Measurements from ENCODE around the gene DBNL.

DBNL gene

DNA sequence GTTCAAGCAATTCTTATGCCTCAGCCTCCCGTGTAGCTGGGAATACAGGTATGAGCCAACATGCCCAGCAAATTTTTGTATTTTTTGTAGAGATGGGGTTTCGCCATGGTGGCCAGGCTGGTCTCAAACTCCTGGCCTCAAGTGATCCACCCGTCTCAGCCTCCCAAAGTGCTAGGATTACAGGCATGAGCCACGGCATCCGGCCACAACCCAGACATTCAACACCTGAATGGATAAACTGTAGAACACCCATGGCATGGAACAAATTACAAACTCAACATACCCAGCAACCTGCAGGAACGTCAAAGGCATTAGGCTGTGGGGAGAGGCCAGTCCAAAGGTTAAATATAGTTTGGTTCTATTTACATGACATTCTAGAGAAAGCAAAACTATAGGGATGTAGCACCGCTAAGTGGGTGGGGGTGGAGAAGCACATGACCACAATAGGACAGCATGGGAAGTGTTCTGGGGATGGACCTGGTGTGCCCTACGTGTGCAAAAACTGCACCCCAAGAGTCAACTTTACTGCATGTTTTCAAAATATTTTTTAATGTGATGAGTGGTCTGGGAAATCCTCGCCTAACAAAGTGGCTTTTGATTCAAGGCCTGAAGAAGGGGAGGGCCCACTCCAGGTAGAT lies 27.3 kb downstream of the DBNL start:
- Histone ChIP-seq H3K4me1 (peaks cover 28% of the 10 kb centered on the region), H3K27me3 (no peaks in the 10 kb centered on the region), H3K9me3 (no peaks in the 10 kb centered on the region), H3K36me3 (peaks cover 5% of the 10 kb centered on the region; the same call in 1 of the 2 replicates), H3K4me3 (ENCODE audit: low read depth, low read length) (no peak overlapping the region)
- TF ChIP-seq, protein P1, sequence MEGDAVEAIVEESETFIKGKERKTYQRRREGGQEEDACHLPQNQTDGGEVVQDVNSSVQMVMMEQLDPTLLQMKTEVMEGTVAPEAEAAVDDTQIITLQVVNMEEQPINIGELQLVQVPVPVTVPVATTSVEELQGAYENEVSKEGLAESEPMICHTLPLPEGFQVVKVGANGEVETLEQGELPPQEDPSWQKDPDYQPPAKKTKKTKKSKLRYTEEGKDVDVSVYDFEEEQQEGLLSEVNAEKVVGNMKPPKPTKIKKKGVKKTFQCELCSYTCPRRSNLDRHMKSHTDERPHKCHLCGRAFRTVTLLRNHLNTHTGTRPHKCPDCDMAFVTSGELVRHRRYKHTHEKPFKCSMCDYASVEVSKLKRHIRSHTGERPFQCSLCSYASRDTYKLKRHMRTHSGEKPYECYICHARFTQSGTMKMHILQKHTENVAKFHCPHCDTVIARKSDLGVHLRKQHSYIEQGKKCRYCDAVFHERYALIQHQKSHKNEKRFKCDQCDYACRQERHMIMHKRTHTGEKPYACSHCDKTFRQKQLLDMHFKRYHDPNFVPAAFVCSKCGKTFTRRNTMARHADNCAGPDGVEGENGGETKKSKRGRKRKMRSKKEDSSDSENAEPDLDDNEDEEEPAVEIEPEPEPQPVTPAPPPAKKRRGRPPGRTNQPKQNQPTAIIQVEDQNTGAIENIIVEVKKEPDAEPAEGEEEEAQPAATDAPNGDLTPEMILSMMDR (IDR thresholded peaks at IDR 0.05; ENCODE audit: low read depth, low read length) = no peak
- no peak for DNase-seq

DNA sequence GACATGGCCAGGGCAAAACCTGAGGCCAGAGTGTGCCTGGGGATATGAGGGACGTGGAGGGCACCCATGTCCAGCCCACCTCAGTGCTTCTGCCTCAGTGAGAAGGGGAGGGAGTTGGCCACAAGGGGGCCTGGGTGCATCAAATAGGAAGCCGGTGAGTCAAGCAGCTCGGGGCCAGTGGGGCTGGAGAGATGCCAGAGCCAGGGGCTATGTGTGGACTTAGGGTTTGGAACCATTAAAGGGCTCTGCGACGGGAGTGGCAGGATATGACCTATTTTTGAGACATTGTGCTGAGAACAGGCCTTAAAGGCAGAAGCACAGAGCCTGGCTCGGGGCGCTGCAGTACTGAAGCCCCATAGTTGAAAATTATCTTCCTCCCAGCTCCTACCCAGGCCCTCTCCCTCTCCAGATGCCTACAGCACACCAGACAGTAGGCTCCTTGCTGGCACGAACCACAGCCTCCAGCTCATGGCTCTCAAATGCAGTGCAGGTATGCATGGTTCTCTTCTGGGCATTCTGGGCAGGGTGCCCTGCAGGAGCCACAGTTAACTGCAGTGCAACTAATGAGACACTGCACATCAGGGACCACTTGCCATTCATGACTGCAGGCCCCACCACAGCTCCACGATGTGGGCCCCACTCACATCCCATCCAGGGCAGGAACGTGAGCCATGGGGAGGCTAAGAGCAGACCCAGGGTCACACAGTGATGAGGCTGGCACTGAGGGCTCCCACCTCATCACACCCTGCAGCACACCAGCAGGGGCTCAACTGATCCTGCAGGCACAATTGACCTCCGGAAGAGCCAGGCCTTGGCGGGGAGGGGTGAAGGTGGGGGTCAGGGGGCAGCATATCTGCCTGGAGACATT lies 28.1 kb downstream of the DBNL start:
- peak; percentile 96 for DNase-seq
- no peaks in the 10 kb centered on the region for H3K27me3 ChIP-seq
- TF ChIP-seq, protein P1 (IDR thresholded peaks at IDR 0.05; ENCODE audit: low read depth, low read length) = peak; percentile 91
- peaks cover 7% of the 10 kb centered on the region for H3K36me3 ChIP-seq
- H3K9me3 ChIP-seq = no peaks in the 10 kb centered on the region
- H3K4me3 ChIP-seq (ENCODE audit: low read depth, low read length) = no peak overlapping the region
- H3K4me1 ChIP-seq = peaks cover 25% of the 10 kb centered on the region

DNA sequence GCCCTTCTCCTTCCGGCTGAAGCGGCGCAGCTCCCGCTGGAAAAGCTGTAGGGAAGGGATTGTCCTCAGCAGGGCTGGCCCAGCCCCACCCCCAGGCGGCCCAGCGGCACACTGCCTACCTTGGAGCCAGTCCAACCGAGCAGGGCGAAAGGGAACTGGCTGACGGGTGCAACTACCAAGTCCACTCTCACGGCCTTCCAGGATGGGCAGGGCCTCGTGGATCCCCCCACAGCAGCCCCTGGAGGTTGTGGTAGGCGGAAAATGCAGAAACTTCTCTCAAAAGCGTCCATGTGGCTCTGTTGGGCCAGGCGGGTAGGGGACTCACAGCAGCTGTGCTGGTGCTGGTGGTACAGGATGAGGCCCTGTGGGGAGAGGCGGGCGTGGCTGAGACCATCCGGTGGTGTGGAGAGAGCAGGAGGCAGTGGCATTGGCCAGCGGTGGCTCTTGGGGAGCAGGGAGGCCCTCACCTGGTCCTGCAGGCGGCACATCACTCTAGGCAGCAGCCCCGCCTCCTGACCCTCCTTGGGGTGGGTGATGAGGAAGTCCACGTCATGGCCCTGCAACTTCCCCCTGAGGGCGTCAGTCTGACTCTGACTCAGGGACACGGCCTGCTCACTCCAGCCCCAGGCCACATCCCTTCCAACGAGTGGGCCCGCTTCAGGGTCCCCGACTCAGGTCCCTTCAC lies 29.3 kb downstream of the DBNL start:
- DNase-seq = peak; percentile 82
- TF ChIP-seq, protein P1 (IDR thresholded peaks at IDR 0.05; ENCODE audit: low read depth, low read length) = 0 out of 2 replicates have a peak, but pooled peaks have one; percentile 4
- Histone ChIP-seq H3K9me3 (no peaks in the 10 kb centered on the region), H3K4me3 (ENCODE audit: low read depth, low read length) (no peak overlapping the region), H3K36me3 (peaks cover 13% of the 10 kb centered on the region), H3K27me3 (no peaks in the 10 kb centered on the region), H3K4me1 (peaks cover 18% of the 10 kb centered on the region)

- H3K4me1 ChIP-seq = peaks cover 18% of the 10 kb centered on the region
- peaks cover 13% of the 10 kb centered on the region for H3K36me3 ChIP-seq
- no peaks in the 10 kb centered on the region for H3K9me3 ChIP-seq
- DNase-seq = no peak
- TF ChIP-seq, protein P1 (IDR thresholded peaks at IDR 0.05; ENCODE audit: low read depth, low read length) = no peak
- no peak overlapping the region for H3K4me3 ChIP-seq (ENCODE audit: low read depth, low read length)
- no peaks in the 10 kb centered on the region for H3K27me3 ChIP-seq
Measured at GRCh38 chr7:44074349-44074695, 29.8 kb downstream of the DBNL start.

- Histone ChIP-seq H3K4me1 (peaks cover 18% of the 10 kb centered on the region), H3K36me3 (peaks cover 17% of the 10 kb centered on the region), H3K4me3 (ENCODE audit: low read depth, low read length) (no peak overlapping the region), H3K9me3 (no peaks in the 10 kb centered on the region), H3K27me3 (no peaks in the 10 kb centered on the region)
- DNase-seq = no peak
- TF ChIP-seq, protein P1 (IDR thresholded peaks at IDR 0.05; ENCODE audit: low read depth, low read length) = no peak
Measured at GRCh38 chr7:44075296-44076075, 31.0 kb downstream of the DBNL start.

All from BE2C (cell line).